ENCODE results near the gene KIRREL2. TPM values are rescaled to one million over a fixed set of nuclear protein-coding genes. Genes with fewer than 3 reads are reported as not detected.

KIRREL2 gene
- total RNA-seq, 1 experiment from 2014 or later, result 5.0 TPM

DNA sequence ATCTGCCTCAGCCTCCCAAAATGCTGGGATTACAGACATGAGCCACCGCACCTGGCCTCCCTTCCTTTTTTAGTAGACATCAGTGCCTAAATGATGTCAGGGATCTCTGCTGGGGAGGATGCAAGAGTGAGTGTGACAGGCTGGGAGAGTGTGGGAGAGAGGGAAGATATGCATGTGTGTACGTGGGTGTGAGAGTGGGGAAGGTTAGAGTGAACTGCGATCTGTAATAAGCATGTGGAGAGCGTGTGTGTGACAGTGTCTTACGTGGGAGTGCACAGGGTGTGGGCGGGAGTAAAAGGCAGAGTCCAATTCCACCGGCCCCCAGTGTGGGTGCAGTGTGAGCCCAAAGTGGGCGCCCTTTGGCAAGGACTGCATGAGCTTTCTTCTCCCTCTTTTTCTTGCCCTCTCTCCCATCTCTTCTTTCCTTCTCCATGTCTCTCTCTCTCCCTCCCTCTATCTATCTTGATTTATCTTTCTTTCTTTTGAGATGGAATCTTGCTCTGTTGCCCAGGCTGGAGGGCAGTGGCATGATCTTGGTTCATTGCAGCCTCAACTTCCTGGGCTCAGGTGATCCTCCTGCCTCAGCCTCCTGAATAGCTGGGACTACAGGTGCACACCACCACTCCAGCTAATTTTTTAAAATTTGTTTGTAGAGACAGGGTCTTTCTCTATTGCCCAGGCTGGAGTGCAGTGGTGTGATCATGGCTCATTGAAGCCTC, 3.5 kb upstream of the KIRREL2 start:
- POLR2A ChIA-PET, result interaction anchor here (0.7 kb wide), 1 partner anchor 144 kb away, joined by 4 read pairs; no protein-coding TSS in a partner anchor
- Histone ChIP-seq H3K27me3 (ENCODE audit: control insufficient read depth, insufficient read depth, low read length) (no peaks in the 10 kb centered on the region), H3K9me3 (ENCODE audit: control insufficient read depth, insufficient read depth, low read depth, low read length) (no peaks in the 10 kb centered on the region), H3K4me1 (ENCODE audit: control insufficient read depth, insufficient read depth, low read length) (peaks cover 6% of the 10 kb centered on the region; the same call in 1 of the 2 replicates), H3K36me3 (ENCODE audit: control insufficient read depth, insufficient read depth, low read length) (no peaks in the 10 kb centered on the region), H3K4me3 (ENCODE audit: low read depth in 2 of 2, low read length in 2 of 2) (no peak overlapping the region), H3K27ac (ENCODE audit: low read length) (no peak overlapping the region)
- DNase-seq (ENCODE audit: low read depth, low spot score), result no peak
- in situ Hi-C loops (cut with HindIII; ENCODE audit: low pct_unique_long_range_greater_than_20kb, low sequenced_read_pairs) (loop anchor here (10.0 kb wide), 1 partner anchor 62 kb away; no protein-coding TSS in a partner anchor), intact Hi-C loops (cut with micrococcal nuclease; ENCODE audit: unreplicated experiment) (no loop called here)
- TF ChIP-seq REST (IDR thresholded peaks at IDR 0.05; ENCODE audit: insufficient read depth in 1 of 2, low read depth in 2 of 2, low read length in 1 of 2) (no peak), SIN3A (IDR thresholded peaks at IDR 0.05; ENCODE audit: borderline replicate concordance, insufficient read depth, low read depth, low read length) (no peak), TCF7L2 (IDR thresholded peaks at IDR 0.05; ENCODE audit: low read depth, low read length) (no peak), POLR2AphosphoS5 (IDR thresholded peaks at IDR 0.05; ENCODE audit: low read depth, low read length) (no peak)
- TF ChIP-seq, protein P1, sequence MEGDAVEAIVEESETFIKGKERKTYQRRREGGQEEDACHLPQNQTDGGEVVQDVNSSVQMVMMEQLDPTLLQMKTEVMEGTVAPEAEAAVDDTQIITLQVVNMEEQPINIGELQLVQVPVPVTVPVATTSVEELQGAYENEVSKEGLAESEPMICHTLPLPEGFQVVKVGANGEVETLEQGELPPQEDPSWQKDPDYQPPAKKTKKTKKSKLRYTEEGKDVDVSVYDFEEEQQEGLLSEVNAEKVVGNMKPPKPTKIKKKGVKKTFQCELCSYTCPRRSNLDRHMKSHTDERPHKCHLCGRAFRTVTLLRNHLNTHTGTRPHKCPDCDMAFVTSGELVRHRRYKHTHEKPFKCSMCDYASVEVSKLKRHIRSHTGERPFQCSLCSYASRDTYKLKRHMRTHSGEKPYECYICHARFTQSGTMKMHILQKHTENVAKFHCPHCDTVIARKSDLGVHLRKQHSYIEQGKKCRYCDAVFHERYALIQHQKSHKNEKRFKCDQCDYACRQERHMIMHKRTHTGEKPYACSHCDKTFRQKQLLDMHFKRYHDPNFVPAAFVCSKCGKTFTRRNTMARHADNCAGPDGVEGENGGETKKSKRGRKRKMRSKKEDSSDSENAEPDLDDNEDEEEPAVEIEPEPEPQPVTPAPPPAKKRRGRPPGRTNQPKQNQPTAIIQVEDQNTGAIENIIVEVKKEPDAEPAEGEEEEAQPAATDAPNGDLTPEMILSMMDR (IDR thresholded peaks at IDR 0.05), result no peak
- no TSS peak for BruUV-seq (replicated peaks)
- no peak for ATAC-seq
- CTCF ChIA-PET, result interaction anchor here (0.6 kb wide), 2 partner anchors 34 to 171 kb away, joined by 3 to 11 read pairs; no protein-coding TSS in a partner anchor

DNA sequence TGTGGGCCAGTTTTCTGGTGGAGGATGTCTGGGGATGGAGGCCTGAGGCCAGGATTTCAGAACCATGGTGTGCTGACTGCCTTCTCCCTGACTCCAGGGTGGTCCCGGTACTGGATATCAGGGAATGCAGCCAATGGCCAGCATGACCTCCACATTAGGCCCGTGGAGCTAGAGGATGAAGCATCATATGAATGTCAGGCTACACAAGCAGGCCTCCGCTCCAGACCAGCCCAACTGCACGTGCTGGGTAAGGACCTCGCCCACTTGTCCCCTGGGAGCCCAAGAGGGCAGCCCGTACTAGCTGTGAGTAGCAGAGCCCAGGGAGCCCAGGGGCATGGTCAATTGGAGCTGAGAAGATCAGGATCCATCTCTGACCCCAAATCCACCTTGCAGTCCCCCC, 1.6 kb downstream of the KIRREL2 start:
- TF ChIP-seq, protein P1 (IDR thresholded peaks at IDR 0.05), result no peak
- no peak for TF ChIP-seq TCF7L2 (IDR thresholded peaks at IDR 0.05; ENCODE audit: low read depth, low read length)
- no peak for TF ChIP-seq SIN3A (IDR thresholded peaks at IDR 0.05; ENCODE audit: borderline replicate concordance, insufficient read depth, low read depth, low read length)
- no peak for TF ChIP-seq REST (IDR thresholded peaks at IDR 0.05; ENCODE audit: insufficient read depth in 1 of 2, low read depth in 2 of 2, low read length in 1 of 2)
- no peak for TF ChIP-seq POLR2AphosphoS5 (IDR thresholded peaks at IDR 0.05; ENCODE audit: low read depth, low read length)
- no TSS peak for BruUV-seq (replicated peaks)
- Histone ChIP-seq H3K36me3 (ENCODE audit: control insufficient read depth, insufficient read depth, low read length) (no peaks in the 10 kb centered on the region), H3K4me1 (ENCODE audit: control insufficient read depth, insufficient read depth, low read length) (peaks cover 6% of the 10 kb centered on the region; the same call in 1 of the 2 replicates), H3K9me3 (ENCODE audit: control insufficient read depth, insufficient read depth, low read depth, low read length) (no peaks in the 10 kb centered on the region), H3K27me3 (ENCODE audit: control insufficient read depth, insufficient read depth, low read length) (no peaks in the 10 kb centered on the region), H3K4me3 (ENCODE audit: low read depth in 2 of 2, low read length in 2 of 2) (no peak overlapping the region), H3K27ac (ENCODE audit: low read length) (no peak overlapping the region)
- ATAC-seq (no peak), DNase-seq (ENCODE audit: low read depth, low spot score) (no peak)
- in situ Hi-C loops (cut with HindIII; ENCODE audit: low pct_unique_long_range_greater_than_20kb, low sequenced_read_pairs) (loop anchor here (10.0 kb wide), 1 partner anchor 56 kb away; no protein-coding TSS in a partner anchor), intact Hi-C loops (cut with micrococcal nuclease; ENCODE audit: unreplicated experiment) (no loop called here)
- ChIA-PET CTCF (no interaction called here), POLR2A (interaction anchor here (0.6 kb wide), 1 partner anchor 96 kb away, joined by 18 read pairs; no protein-coding TSS in a partner anchor)
